Peyer's patch (tissue), 4 donors: ENCODE data around the gene KRT1.

ENCODE experiments used
- POLR2A ChIP-seq, 2 donors: fragments of 450-650 bp; IDR thresholded peaks; one replicate each; pipeline ENCODE4 v1.5.1; 2017; ENCODE audit warnings: antibody characterized with exemption in 2 of 2, mild to moderate bottlenecking in 2 of 2, moderate library complexity in 2 of 2
- TF ChIP-seq, protein P1 (sequence below), 6 experiments: fragments of 450-650 bp in 4 of 6; fragments of 200-600 bp in 2 of 6; sonication (generic) in 1 of 6; IDR thresholded peaks; one replicate each; pipeline ENCODE4 v1.5.1; 2017 to 2019; ENCODE audit warnings: antibody characterized with exemption in 6 of 6, mild to moderate bottlenecking in 3 of 6, moderate library complexity in 1 of 6

DNA sequence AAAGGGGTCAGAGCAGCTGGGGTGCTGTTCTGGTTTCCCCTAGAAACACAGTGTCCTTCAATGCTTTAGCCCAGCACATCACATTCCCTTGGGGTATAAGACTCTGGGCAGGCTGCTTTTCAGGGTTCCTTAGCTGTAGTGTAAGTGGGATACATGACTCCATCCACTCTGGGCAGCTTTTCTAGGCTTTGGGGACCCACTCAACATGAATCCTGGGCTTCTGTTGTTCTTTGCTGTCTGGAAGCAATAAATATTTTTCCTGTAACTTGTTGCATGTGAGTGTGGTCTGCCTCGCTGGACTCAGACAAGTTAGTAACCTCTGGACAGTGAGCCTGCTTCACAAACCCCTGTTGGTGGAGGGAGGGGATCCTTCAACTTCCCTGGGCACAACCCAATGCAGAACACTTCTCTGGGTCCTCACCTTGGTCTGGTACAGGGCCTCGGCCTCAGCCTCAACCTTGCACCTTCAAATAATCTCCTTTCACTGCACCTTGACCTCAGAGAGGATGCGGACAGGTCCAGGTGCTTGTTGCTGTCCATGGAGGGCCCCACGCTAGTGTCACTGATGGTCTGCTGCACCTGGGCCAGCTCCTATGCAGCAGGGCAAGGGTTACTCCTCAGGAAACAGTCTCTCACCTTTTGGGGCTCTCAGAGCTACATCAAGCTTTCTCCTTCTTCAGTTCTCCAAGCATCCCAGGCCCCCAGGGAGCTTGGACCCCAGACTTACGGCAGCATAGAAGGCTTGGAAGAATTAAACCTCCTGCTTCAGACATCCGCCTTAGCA, 48.3 kb downstream of the KRT1 start:
- TF ChIP-seq, protein P1, sequence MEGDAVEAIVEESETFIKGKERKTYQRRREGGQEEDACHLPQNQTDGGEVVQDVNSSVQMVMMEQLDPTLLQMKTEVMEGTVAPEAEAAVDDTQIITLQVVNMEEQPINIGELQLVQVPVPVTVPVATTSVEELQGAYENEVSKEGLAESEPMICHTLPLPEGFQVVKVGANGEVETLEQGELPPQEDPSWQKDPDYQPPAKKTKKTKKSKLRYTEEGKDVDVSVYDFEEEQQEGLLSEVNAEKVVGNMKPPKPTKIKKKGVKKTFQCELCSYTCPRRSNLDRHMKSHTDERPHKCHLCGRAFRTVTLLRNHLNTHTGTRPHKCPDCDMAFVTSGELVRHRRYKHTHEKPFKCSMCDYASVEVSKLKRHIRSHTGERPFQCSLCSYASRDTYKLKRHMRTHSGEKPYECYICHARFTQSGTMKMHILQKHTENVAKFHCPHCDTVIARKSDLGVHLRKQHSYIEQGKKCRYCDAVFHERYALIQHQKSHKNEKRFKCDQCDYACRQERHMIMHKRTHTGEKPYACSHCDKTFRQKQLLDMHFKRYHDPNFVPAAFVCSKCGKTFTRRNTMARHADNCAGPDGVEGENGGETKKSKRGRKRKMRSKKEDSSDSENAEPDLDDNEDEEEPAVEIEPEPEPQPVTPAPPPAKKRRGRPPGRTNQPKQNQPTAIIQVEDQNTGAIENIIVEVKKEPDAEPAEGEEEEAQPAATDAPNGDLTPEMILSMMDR (IDR thresholded peaks at IDR 0.05): no peak
- TF ChIP-seq POLR2A (IDR thresholded peaks at IDR 0.05): no peak
